Esophagus muscularis mucosa (tissue), 3 donors: ENCODE results near the gene RASL12.

Experiments
- CTCF ChIP-seq, 3 experiments: fragments of 200-600 bp in 2 of 3; fragments of 450-650 bp in 1 of 3; sonication (generic) in 2 of 3; IDR thresholded peaks; one replicate each; pipeline ENCODE4 v1.5.1; 2017 to 2019; ENCODE audit warnings: antibody characterized with exemption in 3 of 3, mild to moderate bottlenecking in 2 of 3, moderate library complexity in 1 of 3
- POLR2A ChIP-seq: fragments of 450-650 bp; IDR thresholded peaks from one replicate; pipeline ENCODE4 v1.6.1; 2017; ENCODE audit warnings: antibody characterized with exemption, moderate library complexity, mild to moderate bottlenecking, low read depth
- POLR2AphosphoS5 ChIP-seq, 2 donors: sonication (generic); formaldehyde crosslinking; IDR thresholded peaks; one replicate each; pipeline ENCODE4 v1.6.1; 2017; ENCODE audit warnings: antibody characterized with exemption in 2 of 2

- TF ChIP-seq CTCF (IDR thresholded peaks at IDR 0.05), result no peak
- no peak for TF ChIP-seq POLR2A
- no peak for TF ChIP-seq POLR2AphosphoS5 (IDR thresholded peaks at IDR 0.05)
Measured at GRCh38 chr15:65056106-65056505, 11.7 kb downstream of the RASL12 start.
